Suprapubic skin (tissue), 4 donors: ENCODE data around the gene HDGF.

ENCODE experiments used
- EP300 ChIP-seq: sonication (generic); formaldehyde crosslinking; IDR thresholded peaks from one replicate; pipeline ENCODE4 v1.6.1; 2017; ENCODE audit warnings: antibody characterized with exemption
- POLR2A ChIP-seq, 2 donors: fragments of 450-650 bp; IDR thresholded peaks; one replicate each; pipeline ENCODE4 v1.6.1; 2017; ENCODE audit warnings: antibody characterized with exemption in 2 of 2, mild to moderate bottlenecking in 2 of 2, moderate library complexity in 2 of 2
- POLR2AphosphoS5 ChIP-seq, 3 donors: sonication (generic); formaldehyde crosslinking; IDR thresholded peaks; one replicate each; pipeline ENCODE4 v1.6.1; 2017; ENCODE audit warnings: antibody characterized with exemption in 3 of 3
- TF ChIP-seq, protein P1 (sequence below), 2 donors: fragments of 200-600 bp in 1 of 2; fragments of 450-650 bp in 1 of 2; sonication (generic) in 1 of 2; IDR thresholded peaks; one replicate each; pipeline ENCODE4 v1.5.1; 2016 to 2019; ENCODE audit warnings: antibody characterized with exemption in 2 of 2, mild to moderate bottlenecking in 1 of 2, moderate library complexity in 1 of 2

- TF ChIP-seq, protein P1, sequence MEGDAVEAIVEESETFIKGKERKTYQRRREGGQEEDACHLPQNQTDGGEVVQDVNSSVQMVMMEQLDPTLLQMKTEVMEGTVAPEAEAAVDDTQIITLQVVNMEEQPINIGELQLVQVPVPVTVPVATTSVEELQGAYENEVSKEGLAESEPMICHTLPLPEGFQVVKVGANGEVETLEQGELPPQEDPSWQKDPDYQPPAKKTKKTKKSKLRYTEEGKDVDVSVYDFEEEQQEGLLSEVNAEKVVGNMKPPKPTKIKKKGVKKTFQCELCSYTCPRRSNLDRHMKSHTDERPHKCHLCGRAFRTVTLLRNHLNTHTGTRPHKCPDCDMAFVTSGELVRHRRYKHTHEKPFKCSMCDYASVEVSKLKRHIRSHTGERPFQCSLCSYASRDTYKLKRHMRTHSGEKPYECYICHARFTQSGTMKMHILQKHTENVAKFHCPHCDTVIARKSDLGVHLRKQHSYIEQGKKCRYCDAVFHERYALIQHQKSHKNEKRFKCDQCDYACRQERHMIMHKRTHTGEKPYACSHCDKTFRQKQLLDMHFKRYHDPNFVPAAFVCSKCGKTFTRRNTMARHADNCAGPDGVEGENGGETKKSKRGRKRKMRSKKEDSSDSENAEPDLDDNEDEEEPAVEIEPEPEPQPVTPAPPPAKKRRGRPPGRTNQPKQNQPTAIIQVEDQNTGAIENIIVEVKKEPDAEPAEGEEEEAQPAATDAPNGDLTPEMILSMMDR (IDR thresholded peaks at IDR 0.05), result no peak
- no peak for TF ChIP-seq POLR2A (IDR thresholded peaks at IDR 0.05)
- TF ChIP-seq EP300, result no peak
- no peak for TF ChIP-seq POLR2AphosphoS5 (IDR thresholded peaks at IDR 0.05)
These were observed 50.5 kb downstream of the HDGF start for GRCh38 chr1:156700736-156701531.
